Vagina (tissue), 2 donors: ENCODE measurements around the gene EXOC6.

Experiments
- POLR2A ChIP-seq, 2 donors: fragments of 450-650 bp; IDR thresholded peaks; one replicate each; pipeline ENCODE4 v1.6.1; 2017; ENCODE audit warnings: antibody characterized with exemption in 2 of 2, mild to moderate bottlenecking in 2 of 2, moderate library complexity in 2 of 2
- TF ChIP-seq, protein P1 (sequence below), 3 experiments: fragments of 450-650 bp in 2 of 3; fragments of 200-600 bp in 1 of 3; sonication (generic) in 1 of 3; IDR thresholded peaks; one replicate each; pipeline ENCODE4 v1.5.1; 2017 to 2019; ENCODE audit warnings: antibody characterized with exemption in 3 of 3, mild to moderate bottlenecking in 2 of 3, moderate library complexity in 2 of 3

GRCh38 chr10:93067443-93068365 is 219.4 kb downstream of the EXOC6 start:
- TF ChIP-seq POLR2A (IDR thresholded peaks at IDR 0.05) = no peak
- TF ChIP-seq, protein P1, sequence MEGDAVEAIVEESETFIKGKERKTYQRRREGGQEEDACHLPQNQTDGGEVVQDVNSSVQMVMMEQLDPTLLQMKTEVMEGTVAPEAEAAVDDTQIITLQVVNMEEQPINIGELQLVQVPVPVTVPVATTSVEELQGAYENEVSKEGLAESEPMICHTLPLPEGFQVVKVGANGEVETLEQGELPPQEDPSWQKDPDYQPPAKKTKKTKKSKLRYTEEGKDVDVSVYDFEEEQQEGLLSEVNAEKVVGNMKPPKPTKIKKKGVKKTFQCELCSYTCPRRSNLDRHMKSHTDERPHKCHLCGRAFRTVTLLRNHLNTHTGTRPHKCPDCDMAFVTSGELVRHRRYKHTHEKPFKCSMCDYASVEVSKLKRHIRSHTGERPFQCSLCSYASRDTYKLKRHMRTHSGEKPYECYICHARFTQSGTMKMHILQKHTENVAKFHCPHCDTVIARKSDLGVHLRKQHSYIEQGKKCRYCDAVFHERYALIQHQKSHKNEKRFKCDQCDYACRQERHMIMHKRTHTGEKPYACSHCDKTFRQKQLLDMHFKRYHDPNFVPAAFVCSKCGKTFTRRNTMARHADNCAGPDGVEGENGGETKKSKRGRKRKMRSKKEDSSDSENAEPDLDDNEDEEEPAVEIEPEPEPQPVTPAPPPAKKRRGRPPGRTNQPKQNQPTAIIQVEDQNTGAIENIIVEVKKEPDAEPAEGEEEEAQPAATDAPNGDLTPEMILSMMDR (IDR thresholded peaks at IDR 0.05) = no peak
